ENCODE measurements around the gene RNF38. TPM values are rescaled to one million over a fixed set of nuclear protein-coding genes. Genes with fewer than 3 reads are reported as not detected.

RNF38 gene
- total RNA-seq, 3 donors from 2014 or later (not counting 1 experiment from before 2014, with no cell fraction given) = 70.9 to 90.0 (median 76.5) TPM

GRCh38 chr9:36441966-36442365, 41.9 kb upstream of the RNF38 start:
- no peak overlapping the region for H3K27ac Mint-ChIP-seq
- H3K27me3 ChIP-seq (ENCODE audit: control insufficient read depth, insufficient read depth, low read length) = no peaks in the 10 kb centered on the region
- no peak for TF ChIP-seq CTCF (IDR thresholded peaks at IDR 0.05)
- WGBS (ENCODE audit: insufficient coverage) = 27% methylated on average over 2 of the region's 2 CpGs
- H3K4me3 Mint-ChIP-seq = no peak overlapping the region
- peak in 1 of 2 donors; percentile 38 for DNase-seq
- intact Hi-C loops (cut with micrococcal nuclease) = no loop called here
- ATAC-seq = no peak
- peaks cover 11% of the 10 kb centered on the region for H3K4me1 ChIP-seq (ENCODE audit: control insufficient read depth, insufficient read depth, low read length)
- no peaks in the 10 kb centered on the region for H3K9me3 Mint-ChIP-seq
- H3K36me3 ChIP-seq (ENCODE audit: control insufficient read depth, insufficient read depth, low read length) = no peaks in the 10 kb centered on the region
- no peaks in the 10 kb centered on the region for H3K9me3 ChIP-seq (ENCODE audit: control insufficient read depth, insufficient read depth, low read length)
- H3K4me3 ChIP-seq (ENCODE audit: low read length) = no peak overlapping the region
- peaks cover 47 to 62% of the 10 kb centered on the region in 2 donors for H3K4me1 Mint-ChIP-seq
- no peaks in the 10 kb centered on the region for H3K27me3 Mint-ChIP-seq (ENCODE audit: low read depth in 2 of 2)
- no peaks in the 10 kb centered on the region for H3K36me3 Mint-ChIP-seq
- no peak overlapping the region for H3K27ac ChIP-seq (ENCODE audit: low read length)

- TF ChIP-seq CTCF (IDR thresholded peaks at IDR 0.05) = no peak
- Mint-ChIP-seq H3K27me3 (ENCODE audit: low read depth in 2 of 2) (no peaks in the 10 kb centered on the region), H3K4me3 (no peak overlapping the region), H3K36me3 (no peaks in the 10 kb centered on the region), H3K4me1 (peaks cover 39 to 42% of the 10 kb centered on the region in 2 donors), H3K27ac (no peak overlapping the region), H3K9me3 (no peaks in the 10 kb centered on the region)
- H3K27me3 ChIP-seq (ENCODE audit: control insufficient read depth, insufficient read depth, low read length) = no peaks in the 10 kb centered on the region
- no peak for ATAC-seq
- intact Hi-C loops (cut with micrococcal nuclease) = no loop called here
- no peak for DNase-seq
- no peak overlapping the region for H3K4me3 ChIP-seq (ENCODE audit: low read length)
- no peaks in the 10 kb centered on the region for H3K9me3 ChIP-seq (ENCODE audit: control insufficient read depth, insufficient read depth, low read length)
- WGBS (ENCODE audit: insufficient coverage) = 93% methylated on average over 2 of the region's 3 CpGs
- no peak overlapping the region for H3K27ac ChIP-seq (ENCODE audit: low read length)
- peaks cover 4% of the 10 kb centered on the region for H3K4me1 ChIP-seq (ENCODE audit: control insufficient read depth, insufficient read depth, low read length)
- H3K36me3 ChIP-seq (ENCODE audit: control insufficient read depth, insufficient read depth, low read length) = no peaks in the 10 kb centered on the region
These were observed 38.6 kb upstream of the RNF38 start for GRCh38 chr9:36438536-36439236.

GRCh38 chr9:36437790-36438189, 37.7 kb upstream of the RNF38 start:
- no peaks in the 10 kb centered on the region for H3K27me3 Mint-ChIP-seq (ENCODE audit: low read depth in 2 of 2)
- H3K4me3 Mint-ChIP-seq = no peak overlapping the region
- DNase-seq = no peak
- H3K27ac Mint-ChIP-seq = peak overlapping the region; percentile 3 to 59
- intact Hi-C loops (cut with micrococcal nuclease) = no loop called here
- no peaks in the 10 kb centered on the region for H3K36me3 Mint-ChIP-seq
- no peaks in the 10 kb centered on the region for H3K27me3 ChIP-seq (ENCODE audit: control insufficient read depth, insufficient read depth, low read length)
- H3K9me3 ChIP-seq (ENCODE audit: control insufficient read depth, insufficient read depth, low read length) = no peaks in the 10 kb centered on the region
- H3K36me3 ChIP-seq (ENCODE audit: control insufficient read depth, insufficient read depth, low read length) = no peaks in the 10 kb centered on the region
- H3K9me3 Mint-ChIP-seq = no peaks in the 10 kb centered on the region
- H3K4me1 ChIP-seq (ENCODE audit: control insufficient read depth, insufficient read depth, low read length) = peaks cover 4% of the 10 kb centered on the region
- H3K4me3 ChIP-seq (ENCODE audit: low read length) = no peak overlapping the region
- H3K27ac ChIP-seq (ENCODE audit: low read length) = no peak overlapping the region
- peaks cover 35% of the 10 kb centered on the region in 2 donors for H3K4me1 Mint-ChIP-seq
- no peak for TF ChIP-seq CTCF (IDR thresholded peaks at IDR 0.05)
- no peak for ATAC-seq
- WGBS (ENCODE audit: insufficient coverage) = 91% methylated on average over 3 of the region's 3 CpGs

- peak overlapping the region; percentile 3 to 59 for H3K27ac Mint-ChIP-seq
- WGBS (ENCODE audit: insufficient coverage) = 100% methylated on average over 2 of the region's 2 CpGs
- no peaks in the 10 kb centered on the region for H3K27me3 Mint-ChIP-seq (ENCODE audit: low read depth in 2 of 2)
- no peak overlapping the region for H3K4me3 Mint-ChIP-seq
- no peaks in the 10 kb centered on the region for H3K36me3 ChIP-seq (ENCODE audit: control insufficient read depth, insufficient read depth, low read length)
- H3K9me3 ChIP-seq (ENCODE audit: control insufficient read depth, insufficient read depth, low read length) = no peaks in the 10 kb centered on the region
- H3K4me1 ChIP-seq (ENCODE audit: control insufficient read depth, insufficient read depth, low read length) = peaks cover 4% of the 10 kb centered on the region
- no peak for TF ChIP-seq CTCF (IDR thresholded peaks at IDR 0.05)
- H3K27me3 ChIP-seq (ENCODE audit: control insufficient read depth, insufficient read depth, low read length) = no peaks in the 10 kb centered on the region
- DNase-seq (no peak), ATAC-seq (no peak)
- H3K36me3 Mint-ChIP-seq = no peaks in the 10 kb centered on the region
- no peak overlapping the region for H3K4me3 ChIP-seq (ENCODE audit: low read length)
- H3K4me1 Mint-ChIP-seq = peaks cover 30 to 31% of the 10 kb centered on the region in 2 donors
- H3K27ac ChIP-seq (ENCODE audit: low read length) = no peak overlapping the region
- intact Hi-C loops (cut with micrococcal nuclease) = no loop called here
- no peaks in the 10 kb centered on the region for H3K9me3 Mint-ChIP-seq
These were observed 36.8 kb upstream of the RNF38 start for GRCh38 chr9:36436909-36437308.

All from natural killer cell (primary cell).